IMR-90 (cell line): Measurements from ENCODE around the gene CHST8.

Experiments used
- BHLHE40 ChIP-seq: fragments of 150-350 bp; IDR thresholded peaks from 2 replicates; pipeline ENCODE4 v1.6.1; 2016; ENCODE audit warnings: mild to moderate bottlenecking, low read depth, low read length
- CEBPB ChIP-seq: IDR thresholded peaks from 2 replicates; pipeline ENCODE4 v1.6.1; 2012; ENCODE audit warnings: low read depth, low read length, improper control_type of control experiment
- CHD1 ChIP-seq: IDR thresholded peaks from 2 replicates; pipeline ENCODE4 v1.6.1; 2012; ENCODE audit warnings: low read depth, low read length, improper control_type of control experiment
- POLR2A ChIP-seq: IDR thresholded peaks from 2 replicates; pipeline ENCODE4 v1.6.1; 2012; ENCODE audit warnings: mild to moderate bottlenecking, low read depth, low read length
- RCOR1 ChIP-seq: IDR thresholded peaks from 2 replicates; pipeline ENCODE4 v1.6.1; 2012; ENCODE audit warnings: mild to moderate bottlenecking, low read length, improper control_type of control experiment; ENCODE audit not compliant: insufficient replicate concordance
- RFX5 ChIP-seq: IDR thresholded peaks from 2 replicates; pipeline ENCODE4 v1.8.0; 2012; ENCODE audit warnings: low read depth, mild to moderate bottlenecking, low read length, moderate library complexity
- USF2 ChIP-seq: fragments of 150-350 bp; IDR thresholded peaks from 2 replicates; pipeline ENCODE4 v1.6.1; 2017; ENCODE audit warnings: mild to moderate bottlenecking, antibody characterized with exemption, low read length, low read depth
- TF ChIP-seq, protein P1 (sequence below): conservative IDR thresholded peaks from 2 replicates; pipeline ENCODE4 v1.5.1; 2012; ENCODE audit warnings: mild to moderate bottlenecking, low read depth, low read length, improper control_type of control experiment

DNA sequence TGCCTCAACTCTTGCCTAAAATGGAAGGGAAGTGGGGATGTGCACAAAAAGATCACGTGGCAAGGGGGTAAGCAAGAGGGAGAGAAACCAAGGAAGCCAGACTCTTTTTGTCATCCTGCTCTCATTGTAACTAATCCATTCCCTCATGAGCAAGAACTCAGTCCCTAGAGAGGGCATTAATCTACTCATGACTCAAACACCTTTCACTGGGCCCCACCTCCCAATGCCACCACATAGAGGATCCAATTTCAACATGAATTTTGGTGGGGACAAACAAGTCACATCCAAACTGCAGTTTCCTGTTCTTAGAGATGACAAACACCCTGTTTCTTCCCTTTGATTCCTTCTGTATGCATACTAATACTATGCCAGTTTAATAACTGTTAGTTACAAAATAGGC lies 11.2 kb upstream of the CHST8 start:
- TF ChIP-seq, protein P1, sequence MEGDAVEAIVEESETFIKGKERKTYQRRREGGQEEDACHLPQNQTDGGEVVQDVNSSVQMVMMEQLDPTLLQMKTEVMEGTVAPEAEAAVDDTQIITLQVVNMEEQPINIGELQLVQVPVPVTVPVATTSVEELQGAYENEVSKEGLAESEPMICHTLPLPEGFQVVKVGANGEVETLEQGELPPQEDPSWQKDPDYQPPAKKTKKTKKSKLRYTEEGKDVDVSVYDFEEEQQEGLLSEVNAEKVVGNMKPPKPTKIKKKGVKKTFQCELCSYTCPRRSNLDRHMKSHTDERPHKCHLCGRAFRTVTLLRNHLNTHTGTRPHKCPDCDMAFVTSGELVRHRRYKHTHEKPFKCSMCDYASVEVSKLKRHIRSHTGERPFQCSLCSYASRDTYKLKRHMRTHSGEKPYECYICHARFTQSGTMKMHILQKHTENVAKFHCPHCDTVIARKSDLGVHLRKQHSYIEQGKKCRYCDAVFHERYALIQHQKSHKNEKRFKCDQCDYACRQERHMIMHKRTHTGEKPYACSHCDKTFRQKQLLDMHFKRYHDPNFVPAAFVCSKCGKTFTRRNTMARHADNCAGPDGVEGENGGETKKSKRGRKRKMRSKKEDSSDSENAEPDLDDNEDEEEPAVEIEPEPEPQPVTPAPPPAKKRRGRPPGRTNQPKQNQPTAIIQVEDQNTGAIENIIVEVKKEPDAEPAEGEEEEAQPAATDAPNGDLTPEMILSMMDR = no peak
- no peak for TF ChIP-seq USF2
- no peak for TF ChIP-seq POLR2A
- TF ChIP-seq RCOR1 = no peak
- TF ChIP-seq CHD1 = no peak
- TF ChIP-seq BHLHE40 = no peak
- TF ChIP-seq CEBPB = no peak
- TF ChIP-seq RFX5 = no peak
